HG02678 (cell line): ENCODE results near the gene LASP1.

Source experiments
- ATAC-seq: cut with Tn5 transposase; IDR thresholded peaks from one replicate; pipeline ENCODE4 v1.9.1; 2021; ENCODE audit warnings: mild to moderate bottlenecking, moderate library complexity; ENCODE audit not compliant: unreplicated experiment

The LASP1 gene

GRCh38 chr17:38885728-38886642 is 16.1 kb downstream of the LASP1 start:
- ATAC-seq: no peak

GRCh38 chr17:38886643-38887010 is 16.8 kb downstream of the LASP1 start:
- ATAC-seq: no peak

- ATAC-seq: no peak
Measured at GRCh38 chr17:38888842-38889241, 19.0 kb downstream of the LASP1 start.

GRCh38 chr17:38889745-38890409 is 20.0 kb downstream of the LASP1 start:
- no peak for ATAC-seq

- no peak for ATAC-seq
Measured at GRCh38 chr17:38890410-38890746, 20.5 kb downstream of the LASP1 start.

- ATAC-seq: no peak
Measured at GRCh38 chr17:38891441-38891840, 21.6 kb downstream of the LASP1 start.

GRCh38 chr17:38892083-38892482 is 22.2 kb downstream of the LASP1 start:
- ATAC-seq: no peak

- ATAC-seq: no peak
Measured at GRCh38 chr17:38892620-38893019, 22.8 kb downstream of the LASP1 start.

- no peak for ATAC-seq
Measured at GRCh38 chr17:38893113-38893512, 23.3 kb downstream of the LASP1 start.

- ATAC-seq: no peak
Measured at GRCh38 chr17:38893607-38894006, 23.7 kb downstream of the LASP1 start.

GRCh38 chr17:38894276-38894675 is 24.4 kb downstream of the LASP1 start:
- no peak for ATAC-seq

GRCh38 chr17:38896346-38896954 is 26.6 kb downstream of the LASP1 start:
- ATAC-seq: no peak

GRCh38 chr17:38897176-38897575 is 27.3 kb downstream of the LASP1 start:
- no peak for ATAC-seq

GRCh38 chr17:38897671-38898290 is 27.9 kb downstream of the LASP1 start:
- ATAC-seq: no peak

- no peak for ATAC-seq
Measured at GRCh38 chr17:38898291-38898679, 28.4 kb downstream of the LASP1 start.

- peak; percentile 87 for ATAC-seq
Measured at GRCh38 chr17:38898812-38899348, 29.0 kb downstream of the LASP1 start.

GRCh38 chr17:38899421-38899820 is 29.6 kb downstream of the LASP1 start:
- no peak for ATAC-seq

GRCh38 chr17:38900978-38901656 is 31.3 kb downstream of the LASP1 start:
- no peak for ATAC-seq

- no peak for ATAC-seq
Measured at GRCh38 chr17:38903404-38903803, 33.5 kb downstream of the LASP1 start.

- no peak for ATAC-seq
Measured at GRCh38 chr17:38904892-38905291, 35.0 kb downstream of the LASP1 start.

GRCh38 chr17:38905375-38905774 is 35.5 kb downstream of the LASP1 start:
- no peak for ATAC-seq
